HG02678 (cell line): Measurements from ENCODE around the gene PRMT2.
"Not testable (repeated sequence)": the region's sequence is repeated elsewhere in the genome, so short reads cannot be mapped to it uniquely, and the experiment has no call there.

Experiments used
- ATAC-seq: cut with Tn5 transposase; IDR thresholded peaks from one replicate; pipeline ENCODE4 v1.9.1; 2021; ENCODE audit warnings: mild to moderate bottlenecking, moderate library complexity; ENCODE audit not compliant: unreplicated experiment

PRMT2 gene

GRCh38 chr21:46617267-46618051, 18.0 kb upstream of the PRMT2 start:
- no peak for ATAC-seq

- no peak for ATAC-seq
These were observed 16.6 kb upstream of the PRMT2 start for GRCh38 chr21:46618738-46619379.

- no peak for ATAC-seq
These were observed 15.6 kb upstream of the PRMT2 start for GRCh38 chr21:46619846-46620245.

- ATAC-seq, result no peak
These were observed 14.6 kb upstream of the PRMT2 start for GRCh38 chr21:46620846-46621245.

GRCh38 chr21:46621457-46622182, 13.9 kb upstream of the PRMT2 start:
- no peak for ATAC-seq

- no peak for ATAC-seq
These were observed 13.2 kb upstream of the PRMT2 start for GRCh38 chr21:46622226-46622625.

- no peak for ATAC-seq
These were observed 11.4 kb upstream of the PRMT2 start for GRCh38 chr21:46624050-46624449.

GRCh38 chr21:46625759-46626158, 9.7 kb upstream of the PRMT2 start:
- ATAC-seq, result no peak

GRCh38 chr21:46626536-46626935, 8.9 kb upstream of the PRMT2 start:
- no peak for ATAC-seq

GRCh38 chr21:46626975-46627501, 8.4 kb upstream of the PRMT2 start:
- ATAC-seq, result no peak

- ATAC-seq, result no peak
These were observed 7.7 kb upstream of the PRMT2 start for GRCh38 chr21:46627726-46628125.

GRCh38 chr21:46628868-46629267, 6.6 kb upstream of the PRMT2 start:
- ATAC-seq, result no peak

- ATAC-seq, result not testable (repeated sequence)
These were observed 4.6 kb upstream of the PRMT2 start for GRCh38 chr21:46630915-46631314.

- no peak for ATAC-seq
These were observed 1.9 kb upstream of the PRMT2 start for GRCh38 chr21:46633566-46633965.

GRCh38 chr21:46634427-46634826, 1.0 kb upstream of the PRMT2 start:
- ATAC-seq, result no peak

- no peak for ATAC-seq
These were observed 529 bp upstream of the PRMT2 start for GRCh38 chr21:46634966-46635323.

- no peak for ATAC-seq
These were observed 673 bp downstream of the PRMT2 start for GRCh38 chr21:46636181-46636512.

- no peak for ATAC-seq
These were observed 1.2 kb downstream of the PRMT2 start for GRCh38 chr21:46636550-46637285.

GRCh38 chr21:46637952-46638746, 2.7 kb downstream of the PRMT2 start:
- ATAC-seq, result no peak
